ENCODE results near the gene NLGN1.

- TF ChIP-seq POLR2AphosphoS5 (IDR thresholded peaks at IDR 0.05; ENCODE audit: low read depth, low read length) = no peak
- no peak for TF ChIP-seq POLR2A (IDR thresholded peaks at IDR 0.05; ENCODE audit: low read depth, low read length)
- TF ChIP-seq TAF1 (IDR thresholded peaks at IDR 0.05; ENCODE audit: borderline replicate concordance, low read depth, low read length) = no peak
Observed at GRCh38 chr3:174216946-174217718, 819.6 kb downstream of the NLGN1 start.

Data from GM12892 (cell line).